HepG2 (cell line): Measurements from ENCODE around the gene CGREF1. TPM values are rescaled to one million over a fixed set of nuclear protein-coding genes. Genes with fewer than 3 reads are reported as not detected.
A peak's percentile ranks its signal among the peaks of the same experiment; 100 is the strongest.

Source experiments
- CHD2 ChIP-seq: IDR thresholded peaks from 2 replicates; pipeline ENCODE4 v1.6.1; 2011; ENCODE audit warnings: low read depth, low read length, improper control_type of control experiment
- DNMT3B ChIP-seq: conservative IDR thresholded peaks from 2 replicates; pipeline ENCODE4 v1.6.1; 2016; ENCODE audit warnings: missing biosample characterization, control low read depth
- FOSL1 ChIP-seq: sonication (generic); formaldehyde crosslinking; IDR thresholded peaks from 2 replicates; pipeline ENCODE4 v1.9.0; 2021; ENCODE audit warnings: missing genetic modification reagents, borderline replicate concordance
- GTF2F1 ChIP-seq: fragments of 150-350 bp; IDR thresholded peaks from 2 replicates; pipeline ENCODE4 v1.6.1; 2014; ENCODE audit warnings: low read length
- HNF4G ChIP-seq, 2 experiments: sonication (generic) in 1 of 2; formaldehyde crosslinking in 1 of 2; IDR thresholded peaks; 2 replicates each; pipeline versions ENCODE4 v1.4.0 to v1.6.1; 2011 to 2020; ENCODE audit warnings: borderline replicate concordance in 2 of 2, low read depth in 2 of 2, mild to moderate bottlenecking in 2 of 2, low read length in 1 of 2, missing genetic modification reagents in 1 of 2, moderate library complexity in 1 of 2
- HOXA5 ChIP-seq: sonication (generic); formaldehyde crosslinking; IDR thresholded peaks from 2 replicates; pipeline ENCODE4 v1.4.0; 2020; ENCODE audit warnings: missing genetic modification reagents
- JUND ChIP-seq: sonication (generic); formaldehyde crosslinking; IDR thresholded peaks from 2 replicates; pipeline ENCODE4 v1.8.0; 2022; ENCODE audit warnings: mild to moderate bottlenecking, missing genetic modification reagents
- MAZ ChIP-seq, 2 experiments: sonication (generic) in 1 of 2; formaldehyde crosslinking in 1 of 2; IDR thresholded peaks; 2 replicates each; pipeline versions ENCODE4 v1.5.0 to v1.6.1; 2012 to 2020; ENCODE audit warnings: low read depth in 2 of 2, mild to moderate bottlenecking in 2 of 2, borderline replicate concordance in 1 of 2, improper control_type of control experiment in 1 of 2, low read length in 1 of 2, missing genetic modification reagents in 1 of 2, moderate library complexity in 1 of 2
- NR3C1 ChIP-seq: sonication (generic); formaldehyde crosslinking; IDR thresholded peaks from 2 replicates; pipeline ENCODE4 v1.4.0; 2020; ENCODE audit warnings: missing genetic modification reagents
- RCOR2 ChIP-seq: IDR thresholded peaks from 2 replicates; pipeline ENCODE4 v1.6.1; 2016; ENCODE audit warnings: missing biosample characterization, missing genetic modification reagents
- TARDBP ChIP-seq: sonication (generic); formaldehyde crosslinking; IDR thresholded peaks from 2 replicates; pipeline ENCODE4 v1.8.0; 2022; ENCODE audit warnings: mild to moderate bottlenecking, missing genetic modification reagents
- TOPORS ChIP-seq: sonication (generic); formaldehyde crosslinking; IDR thresholded peaks from 2 replicates; pipeline ENCODE4 v1.8.0; 2023; ENCODE audit warnings: mild to moderate bottlenecking, missing genetic modification reagents
- ZMAT3 ChIP-seq: sonication (generic); formaldehyde crosslinking; conservative IDR thresholded peaks from 2 replicates; pipeline ENCODE4 v1.7.0; 2021; ENCODE audit warnings: missing genetic modification reagents
- ZNF232 ChIP-seq: sonication (generic); formaldehyde crosslinking; IDR thresholded peaks from 2 replicates; pipeline ENCODE4 v1.4.0; 2020; ENCODE audit warnings: missing genetic modification reagents, borderline replicate concordance
- ZNF383 ChIP-seq: sonication (generic); formaldehyde crosslinking; IDR thresholded peaks from 2 replicates; pipeline ENCODE4 v1.4.0; 2020; ENCODE audit warnings: missing genetic modification reagents, mild to moderate bottlenecking, borderline replicate concordance
- ZNF547 ChIP-seq: sonication (generic); formaldehyde crosslinking; IDR thresholded peaks from 2 replicates; pipeline ENCODE4 v1.5.1; 2020; ENCODE audit warnings: mild to moderate bottlenecking, missing genetic modification reagents
- ZNF75D ChIP-seq: sonication (generic); formaldehyde crosslinking; IDR thresholded peaks from 2 replicates; pipeline ENCODE4 v1.8.1; 2023; ENCODE audit warnings: missing genetic modification reagents, mild to moderate bottlenecking, borderline replicate concordance
- ZNF781 ChIP-seq: sonication (generic); formaldehyde crosslinking; IDR thresholded peaks from 2 replicates; pipeline ENCODE4 v1.5.1; 2020; ENCODE audit warnings: borderline replicate concordance, mild to moderate bottlenecking, missing genetic modification reagents; ENCODE audit errors: not compliant biosample characterization
- ZSCAN25 ChIP-seq: sonication (generic); formaldehyde crosslinking; IDR thresholded peaks from 2 replicates; pipeline ENCODE4 v1.8.0; 2022; ENCODE audit warnings: mild to moderate bottlenecking, missing genetic modification reagents
- ZSCAN5A ChIP-seq: sonication (generic); formaldehyde crosslinking; IDR thresholded peaks from 2 replicates; pipeline ENCODE4 v1.8.0; 2022; ENCODE audit warnings: mild to moderate bottlenecking, missing genetic modification reagents, borderline replicate concordance
- ZUFSP ChIP-seq: sonication (generic); formaldehyde crosslinking; IDR thresholded peaks from 2 replicates; pipeline ENCODE4 v1.9.0; 2021; ENCODE audit warnings: missing genetic modification reagents, mild to moderate bottlenecking, borderline replicate concordance
- polyA plus RNA-seq, 8 experiments: library from polyadenylated mRNA; depleted of rRNA in 3 of 8; stranded (reverse) in 7 of 8; unstranded in 1 of 8; fragments of >200 nt; fragmentation: Illumina TruSeq in 4 of 8; extraction: Trizol in 4 of 8; gene quantifications; 2 replicates each; pipeline versions ENCODE4 v1.2.1 to v1.2.3, GENCODE V29; 2011 to 2016; ENCODE audit warnings: low read depth in 4 of 8, missing spikeins in 1 of 8, mixed read lengths in 1 of 8; ENCODE audit not compliant: insufficient read depth in 1 of 8
- total RNA-seq, 5 experiments: library from RNA; depleted of rRNA; stranded (reverse); fragments of >200 nt; fragmentation: Illumina TruSeq; extraction: Trizol; gene quantifications; 2 replicates each; pipeline ENCODE4 v1.2.3, GENCODE V29; 2016; ENCODE audit warnings: low read depth in 1 of 5
- TF ChIP-seq, protein P1 (sequence below): sonication (generic); formaldehyde crosslinking; IDR thresholded peaks from 2 replicates; pipeline ENCODE4 v1.4.0; 2020; ENCODE audit warnings: mild to moderate bottlenecking, missing genetic modification reagents
- TF ChIP-seq, protein P2 (sequence below): sonication (generic); formaldehyde crosslinking; IDR thresholded peaks from 2 replicates; pipeline ENCODE4 v1.5.1; 2020; ENCODE audit warnings: missing genetic modification reagents, mild to moderate bottlenecking, borderline replicate concordance

The CGREF1 gene
- total and polyA plus RNA-seq, 2 of the 13 experiments (the other 11 are each of a cell fraction or from before 2014, with no cell fraction given): 13.9 to 23.4 TPM

DNA sequence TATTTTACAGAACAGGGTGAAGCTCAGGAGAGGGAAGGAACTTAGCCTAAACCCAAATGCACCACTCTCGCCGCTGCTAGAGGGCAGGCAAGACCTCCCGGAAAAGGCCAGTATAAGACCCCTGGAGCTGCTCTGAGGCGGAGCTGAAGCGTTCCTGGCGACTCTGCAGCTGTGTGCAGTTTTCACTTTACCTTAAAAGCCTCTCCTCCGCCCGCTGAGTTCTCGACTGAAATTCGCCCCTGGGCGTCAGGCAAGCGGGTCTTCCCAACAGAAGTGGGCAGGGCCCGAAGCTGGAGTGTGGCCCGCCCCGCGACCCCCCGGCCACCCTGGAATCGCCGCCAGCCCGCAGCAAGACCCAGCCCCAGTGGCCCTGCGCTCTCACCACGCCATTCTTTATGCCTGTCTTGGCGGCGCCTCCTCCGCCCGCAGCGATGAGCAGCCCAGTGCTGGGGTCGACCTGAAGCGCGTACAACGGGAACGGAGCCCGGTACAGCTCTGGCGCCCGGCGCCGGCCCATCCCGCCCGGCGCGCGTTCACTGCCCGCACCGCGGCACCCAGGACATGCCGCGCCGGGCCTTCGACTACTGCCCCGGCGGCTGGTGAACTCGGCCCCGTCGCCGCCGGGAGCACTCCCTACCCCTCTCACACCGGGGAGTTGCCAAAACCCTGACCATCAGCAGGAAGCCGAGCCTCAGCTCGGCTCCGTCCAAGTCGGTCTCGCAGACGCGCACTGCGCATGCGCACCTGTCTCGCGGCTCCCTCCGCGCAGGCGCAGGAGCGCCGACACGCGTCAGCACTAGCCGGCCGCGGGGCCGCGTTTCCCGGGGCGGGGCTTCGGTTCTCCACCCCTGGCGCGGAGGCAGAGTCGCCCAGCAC, 15.2 kb upstream of the CGREF1 start, which contains the start of gene PREB (continued):
- no peak; the same call in 1 of the 2 replicates for TF ChIP-seq TARDBP (CRISPR knock-in tag)
- TF ChIP-seq ZNF232 (CRISPR knock-in tag): no peak
- TF ChIP-seq ZMAT3 (CRISPR knock-in tag): peak; percentile 90
- TF ChIP-seq CHD2: no peak
- TF ChIP-seq, protein P1, sequence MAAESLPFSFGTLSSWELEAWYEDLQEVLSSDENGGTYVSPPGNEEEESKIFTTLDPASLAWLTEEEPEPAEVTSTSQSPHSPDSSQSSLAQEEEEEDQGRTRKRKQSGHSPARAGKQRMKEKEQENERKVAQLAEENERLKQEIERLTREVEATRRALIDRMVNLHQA (CRISPR knock-in tag): no peak
- TF ChIP-seq ZSCAN5A (CRISPR knock-in tag): peak; percentile 11; the same call in 1 of the 2 replicates
- TF ChIP-seq JUND (CRISPR knock-in tag): no peak
- no peak for TF ChIP-seq ZNF781
- no peak for TF ChIP-seq DNMT3B (CRISPR knock-in tag)
- peak; percentile 23; the same call in 1 of the 2 replicates for TF ChIP-seq ZSCAN25 (CRISPR knock-in tag)
- no peak; the same call in 1 of the 2 replicates for TF ChIP-seq ZNF547 (CRISPR knock-in tag)
- no peak for TF ChIP-seq ZUFSP
- no peak for TF ChIP-seq HNF4G (IDR thresholded peaks at IDR 0.05; ENCODE audit: borderline replicate concordance, low read depth, low read length)
- TF ChIP-seq HNF4G (CRISPR knock-in tag; IDR thresholded peaks at IDR 0.05; ENCODE audit: borderline replicate concordance, low read depth): 0 out of 2 replicates have a peak, but pooled peaks have one; percentile 0
- peak; percentile 13; the same call in 1 of the 2 replicates for TF ChIP-seq TOPORS
- peak; percentile 44; the same call in 1 of the 2 replicates for TF ChIP-seq HOXA5 (CRISPR knock-in tag)
- no peak for TF ChIP-seq NR3C1
- TF ChIP-seq FOSL1 (CRISPR knock-in tag): no peak
- TF ChIP-seq RCOR2 (CRISPR knock-in tag): no peak
- peak; percentile 69; the same call in 1 of the 2 replicates for TF ChIP-seq MAZ (IDR thresholded peaks at IDR 0.05; ENCODE audit: borderline replicate concordance, low read depth, low read length)
- peak; percentile 81; the same call in 1 of the 2 replicates for TF ChIP-seq MAZ (CRISPR knock-in tag; IDR thresholded peaks at IDR 0.05; ENCODE audit: low read depth)
- TF ChIP-seq, protein P2, sequence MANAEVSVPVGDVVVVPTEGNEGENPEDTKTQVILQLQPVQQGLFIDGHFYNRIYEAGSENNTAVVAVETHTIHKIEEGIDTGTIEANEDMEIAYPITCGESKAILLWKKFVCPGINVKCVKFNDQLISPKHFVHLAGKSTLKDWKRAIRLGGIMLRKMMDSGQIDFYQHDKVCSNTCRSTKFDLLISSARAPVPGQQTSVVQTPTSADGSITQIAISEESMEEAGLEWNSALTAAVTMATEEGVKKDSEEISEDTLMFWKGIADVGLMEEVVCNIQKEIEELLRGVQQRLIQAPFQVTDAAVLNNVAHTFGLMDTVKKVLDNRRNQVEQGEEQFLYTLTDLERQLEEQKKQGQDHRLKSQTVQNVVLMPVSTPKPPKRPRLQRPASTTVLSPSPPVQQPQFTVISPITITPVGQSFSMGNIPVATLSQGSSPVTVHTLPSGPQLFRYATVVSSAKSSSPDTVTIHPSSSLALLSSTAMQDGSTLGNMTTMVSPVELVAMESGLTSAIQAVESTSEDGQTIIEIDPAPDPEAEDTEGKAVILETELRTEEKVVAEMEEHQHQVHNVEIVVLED (CRISPR knock-in tag): peak; percentile 82; the same call in 1 of the 2 replicates
- TF ChIP-seq GTF2F1: no peak
- peak; percentile 71; the same call in 1 of the 2 replicates for TF ChIP-seq ZNF383 (CRISPR knock-in tag)
- TF ChIP-seq ZNF75D (CRISPR knock-in tag): peak; percentile 16; the same call in 1 of the 2 replicates
